Sigmoid colon (tissue), 7 donors: ENCODE data around the gene FBL. TPM values are rescaled to one million over a fixed set of nuclear protein-coding genes. Genes with fewer than 3 reads are reported as not detected.

Experiments used
- DNase-seq: peaks from one replicate; pipeline ENCODE4 v3.0.0-alpha.2; 2019
- H3K27ac ChIP-seq, 4 donors: fragments of 200-600 bp; sonication (generic); one replicate each; pipeline ENCODE4 v1.5.1; 2016 to 2019; ENCODE audit warnings: mild to moderate bottlenecking in 1 of 4
- H3K27me3 ChIP-seq, 3 donors: fragments of 200-600 bp; sonication (generic); one replicate each; pipeline ENCODE4 v1.5.1; 2019; ENCODE audit warnings: mild to moderate bottlenecking in 1 of 3
- H3K36me3 ChIP-seq, 4 donors: fragments of 200-600 bp; sonication (generic); one replicate each; pipeline ENCODE4 v1.5.1; 2016 to 2019
- H3K4me1 ChIP-seq, 4 donors: fragments of 200-600 bp; sonication (generic); one replicate each; pipeline ENCODE4 v1.5.1; 2017 to 2019
- H3K4me3 ChIP-seq, 4 donors: fragments of 200-600 bp; sonication (generic); one replicate each; pipeline ENCODE4 v1.5.1; 2017 to 2019; ENCODE audit warnings: mild to moderate bottlenecking in 2 of 4, moderate library complexity in 1 of 4
- H3K9me3 ChIP-seq, 4 donors: fragments of 200-600 bp in 3 of 4; sonication (generic) in 3 of 4; one replicate each; pipeline versions ENCODE4 v1.5.1 to v1.6.1; 2013 to 2019
- EP300 ChIP-seq, 4 donors: sonication (generic); formaldehyde crosslinking; IDR thresholded peaks; one replicate each; pipeline ENCODE4 v1.6.1; 2017; ENCODE audit warnings: antibody characterized with exemption in 4 of 4
- POLR2A ChIP-seq, 2 donors: fragments of 450-650 bp; IDR thresholded peaks; one replicate each; pipeline ENCODE4 v1.6.1; 2016; ENCODE audit warnings: antibody characterized with exemption in 2 of 2, mild to moderate bottlenecking in 2 of 2, moderate library complexity in 2 of 2
- POLR2AphosphoS5 ChIP-seq, 4 donors: sonication (generic); formaldehyde crosslinking; IDR thresholded peaks; one replicate each; pipeline ENCODE4 v1.6.1; 2017; ENCODE audit warnings: antibody characterized with exemption in 4 of 4
- WGBS, 2 donors: extraction: QIAGEN DNeasy Blood & Tissue Kit; methylation state at CpG; one replicate each; pipeline ENCODE4 v1.1.7; 2013; 5-methylcytosine and 5-hydroxymethylcytosine counted together
- intact Hi-C: fragments of 100-400 bp; cut with DNase I; formaldehyde crosslinking; loops from one replicate; pipeline ENCODE4 v1.15.1; 2023
- polyA plus RNA-seq, 3 donors: library from polyadenylated mRNA; stranded (reverse); fragments of 200-250 nt; gene quantifications; one replicate each; pipeline ENCODE4 v1.2.3, GENCODE V29; 2013
- small RNA-seq, 3 donors: library from RNA; depleted of rRNA; stranded (forward); fragments of <200 nt; gene quantifications; one replicate each; pipeline ENCODE3, GENCODE V24; 2016
- total RNA-seq, 4 donors: library from RNA; depleted of rRNA; stranded (reverse); fragments of >200 nt; gene quantifications; one replicate each; pipeline ENCODE4 v1.1.0, GENCODE V29; 2016
- TF ChIP-seq, protein P1 (sequence below), 4 experiments: fragments of 450-650 bp in 3 of 4; fragments of 200-600 bp in 1 of 4; IDR thresholded peaks; one replicate each; pipeline ENCODE4 v1.5.1; 2016 to 2019; ENCODE audit warnings: antibody characterized with exemption in 4 of 4, mild to moderate bottlenecking in 3 of 4, moderate library complexity in 2 of 4
- donor health status: healthy with polysubstance abuse.
- donor health status: Bipolar disorder and iron deficiency.
- donor health status: healthy.

FBL gene
- total and polyA plus RNA-seq, 7 donors = 96.4 to 333 (median 121) TPM

DNA sequence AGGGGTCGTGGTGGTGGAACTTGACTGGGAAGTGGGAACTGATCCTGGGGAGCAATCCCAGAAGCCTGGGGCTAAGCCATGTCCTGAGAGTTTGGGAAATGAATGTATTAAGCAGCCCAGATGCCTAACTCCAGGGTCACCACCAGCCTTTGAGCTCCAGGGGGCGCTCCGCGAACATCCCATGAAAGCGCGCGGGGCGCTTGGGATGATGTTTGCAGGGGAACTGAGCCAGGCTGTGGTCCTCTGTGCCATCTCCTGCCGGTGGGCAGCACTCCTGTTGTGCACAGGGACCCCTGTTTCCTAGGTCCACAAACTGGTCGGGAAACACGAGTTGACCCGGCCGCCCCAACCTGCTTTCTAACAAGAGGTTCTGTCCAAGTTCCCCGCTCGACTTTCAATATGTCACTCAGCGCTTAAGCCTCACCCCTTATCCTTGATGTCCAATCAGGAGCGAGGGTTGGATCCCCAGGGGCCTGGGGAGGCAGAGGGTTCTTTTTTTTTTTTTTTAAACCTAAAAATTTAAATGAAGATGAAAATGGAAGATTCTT, 53.1 kb downstream of the FBL start:
- no peaks in the 10 kb centered on the region for H3K4me1 ChIP-seq
- no peaks in the 10 kb centered on the region for H3K9me3 ChIP-seq
- WGBS, 2 donors = 1% methylated on average over 17 of the region's 17 CpGs
- DNase-seq = peak; percentile 81
- intact Hi-C loops = loop anchor here (1.0 kb wide), 2 partner anchors 53 to 177 kb away; partner anchors contain the start of gene FBL
- H3K27me3 ChIP-seq = peaks cover 0 to 6% (median 0%) of the 10 kb centered on the region in 3 donors
- H3K27ac ChIP-seq = no peak overlapping the region
- TF ChIP-seq POLR2A (IDR thresholded peaks at IDR 0.05) = no peak
- TF ChIP-seq, protein P1, sequence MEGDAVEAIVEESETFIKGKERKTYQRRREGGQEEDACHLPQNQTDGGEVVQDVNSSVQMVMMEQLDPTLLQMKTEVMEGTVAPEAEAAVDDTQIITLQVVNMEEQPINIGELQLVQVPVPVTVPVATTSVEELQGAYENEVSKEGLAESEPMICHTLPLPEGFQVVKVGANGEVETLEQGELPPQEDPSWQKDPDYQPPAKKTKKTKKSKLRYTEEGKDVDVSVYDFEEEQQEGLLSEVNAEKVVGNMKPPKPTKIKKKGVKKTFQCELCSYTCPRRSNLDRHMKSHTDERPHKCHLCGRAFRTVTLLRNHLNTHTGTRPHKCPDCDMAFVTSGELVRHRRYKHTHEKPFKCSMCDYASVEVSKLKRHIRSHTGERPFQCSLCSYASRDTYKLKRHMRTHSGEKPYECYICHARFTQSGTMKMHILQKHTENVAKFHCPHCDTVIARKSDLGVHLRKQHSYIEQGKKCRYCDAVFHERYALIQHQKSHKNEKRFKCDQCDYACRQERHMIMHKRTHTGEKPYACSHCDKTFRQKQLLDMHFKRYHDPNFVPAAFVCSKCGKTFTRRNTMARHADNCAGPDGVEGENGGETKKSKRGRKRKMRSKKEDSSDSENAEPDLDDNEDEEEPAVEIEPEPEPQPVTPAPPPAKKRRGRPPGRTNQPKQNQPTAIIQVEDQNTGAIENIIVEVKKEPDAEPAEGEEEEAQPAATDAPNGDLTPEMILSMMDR (IDR thresholded peaks at IDR 0.05) = peak; percentile 70 to 90 (median 81)
- TF ChIP-seq EP300 (IDR thresholded peaks at IDR 0.05) = no peak
- no peak for TF ChIP-seq POLR2AphosphoS5 (IDR thresholded peaks at IDR 0.05)
- no peaks in the 10 kb centered on the region for H3K36me3 ChIP-seq
- H3K4me3 ChIP-seq = peak overlapping the region; percentile 29 to 48 (median 42)

DNA sequence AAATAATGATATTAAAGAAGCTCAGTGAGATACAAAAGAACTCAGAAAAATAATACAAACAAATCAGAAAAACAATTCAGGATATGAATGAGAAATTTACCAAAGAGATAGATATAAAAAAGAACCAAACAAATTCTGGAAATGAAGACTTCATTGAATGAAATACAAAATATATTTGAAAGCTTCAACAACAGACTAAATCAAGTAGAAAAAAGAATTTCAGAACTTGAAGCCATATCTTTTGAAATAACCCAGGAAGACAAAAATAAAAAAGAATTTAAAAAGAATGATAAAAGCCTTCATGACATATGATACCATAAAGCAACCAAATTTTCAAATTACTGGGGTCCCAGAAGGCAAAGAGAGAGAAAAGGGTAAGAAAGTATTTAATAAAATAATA, 57.9 kb downstream of the FBL start:
- no peaks in the 10 kb centered on the region for H3K36me3 ChIP-seq
- intact Hi-C loops = no loop called here
- H3K9me3 ChIP-seq = peaks cover 0 to 5% (median 2%) of the 10 kb centered on the region in 4 donors
- no peak for DNase-seq
- H3K27ac ChIP-seq = no peak overlapping the region
- H3K4me3 ChIP-seq = no peak overlapping the region
- TF ChIP-seq EP300 (IDR thresholded peaks at IDR 0.05) (no peak), POLR2AphosphoS5 (IDR thresholded peaks at IDR 0.05) (no peak), POLR2A (IDR thresholded peaks at IDR 0.05) (no peak)
- TF ChIP-seq, protein P1 (IDR thresholded peaks at IDR 0.05) = no peak
- H3K27me3 ChIP-seq = peaks cover 0 to 18% (median 6%) of the 10 kb centered on the region in 3 donors
- no peaks in the 10 kb centered on the region for H3K4me1 ChIP-seq

Small RNA genes within 50 kb of the gene (small RNA-seq; reads per million reads assigned to genes)
- 0 reads per million in 3 donors for gene MIR6719

Other genes starting within 250 kb of the FBL start
- gene LGALS13, start 243.9 kb downstream of the FBL start, total RNA-seq = not detected
- not detected for gene LGALS13, start 243.9 kb downstream of the FBL start, polyA plus RNA-seq
- not detected for gene LGALS16, start 190.5 kb downstream of the FBL start, total RNA-seq
- not detected for gene LGALS16, start 190.5 kb downstream of the FBL start, polyA plus RNA-seq
- not detected for gene LGALS14, start 141.9 kb downstream of the FBL start, total RNA-seq
- not detected for gene LGALS14, start 141.9 kb downstream of the FBL start, polyA plus RNA-seq
- not detected for gene CLC, start 108.3 kb downstream of the FBL start, total RNA-seq
- 1 to 10 TPM in 1 of 3 donors, not detected in 2; 7.2 TPM for gene CLC, start 108.3 kb downstream of the FBL start, polyA plus RNA-seq
- gene LEUTX, start 67.5 kb downstream of the FBL start, total RNA-seq = not detected
- not detected for gene LEUTX, start 67.5 kb downstream of the FBL start, polyA plus RNA-seq
- gene DYRK1B, start 12.2 kb downstream of the FBL start, total RNA-seq = 10 to 100 TPM in 2 of 4 donors, 1 to 10 TPM in 2; 8.0 to 11.4 (median 9.3) TPM
- 10 to 100 TPM in 1 of 3 donors, 1 to 10 TPM in 2; 6.6 to 11.4 (median 6.9) TPM for gene DYRK1B, start 12.2 kb downstream of the FBL start, polyA plus RNA-seq
- 10 to 100 TPM in 2 of 4 donors, 1 to 10 TPM in 2; 7.5 to 83.5 (median 9.7) TPM for gene FCGBP, start 88.3 kb upstream of the FBL start, total RNA-seq
- gene FCGBP, start 88.3 kb upstream of the FBL start, polyA plus RNA-seq = 100 to 1,000 TPM in 2 of 3 donors, 10 to 100 TPM in 1; 90.1 to 713 (median 228) TPM
- 10 to 100 TPM; 60.1 to 86.9 (median 71.8) TPM for gene PSMC4, start 124.8 kb upstream of the FBL start, total RNA-seq
- gene PSMC4, start 124.8 kb upstream of the FBL start, polyA plus RNA-seq = 10 to 100 TPM; 52.9 to 95.7 (median 79.3) TPM
- gene ZNF546, start 150.7 kb upstream of the FBL start, total RNA-seq = 10 to 100 TPM in 1 of 4 donors, 1 to 10 TPM in 3; 6.0 to 12.8 (median 8.3) TPM
- 1 to 10 TPM in 2 of 3 donors, under 1 TPM in 1; 0.69 to 2.1 (median 1.2) TPM for gene ZNF546, start 150.7 kb upstream of the FBL start, polyA plus RNA-seq
- 10 to 100 TPM; 16.0 to 30.7 (median 22.7) TPM for gene ZNF780B, start 209.9 kb upstream of the FBL start, total RNA-seq
- gene ZNF780B, start 209.9 kb upstream of the FBL start, polyA plus RNA-seq = 1 to 10 TPM in 2 of 3 donors, under 1 TPM in 1; 0.69 to 7.5 (median 3.0) TPM
- 10 to 100 TPM; 10.3 to 15.8 (median 13.1) TPM for gene ZNF780A, start 244.6 kb upstream of the FBL start, total RNA-seq
- gene ZNF780A, start 244.6 kb upstream of the FBL start, polyA plus RNA-seq = 10 to 100 TPM; 10.8 to 13.6 (median 13.6) TPM